WTC11 (cell line): ENCODE results near the gene RELCH. TPM values are rescaled to one million over a fixed set of nuclear protein-coding genes. Genes with fewer than 3 reads are reported as not detected.

ENCODE experiments used
- ATAC-seq: fragments of 200-7000 bp; cut with Tn5 transposase; 2 replicates; pipeline ENCODE4 v1.10.0; 2021; ENCODE audit warnings: mild to moderate bottlenecking, moderate library complexity
- CTCF ChIA-PET: fragments of 300-600 bp; sonication (Branson Sonifier 250); formaldehyde crosslinking; loops from one replicate; lab custom pipeline; 2021; ENCODE audit warnings: antibody characterized with exemption; lab: Charles Lee
- POLR2A ChIA-PET: fragments of 350-600 bp; sonication (Branson Sonifier 250); formaldehyde crosslinking; loops from one replicate; lab custom pipeline; 2021; ENCODE audit warnings: antibody characterized with exemption; lab: Charles Lee
- DNase-seq: peaks from one replicate; pipeline ENCODE4 v3.0.0; 2021; ENCODE audit warnings: low spot score
- H3K27ac Mint-ChIP-seq: 2 replicates; pipeline ENCODE4 v1.8.0; 2021; ENCODE audit warnings: mixed read lengths
- H3K27me3 Mint-ChIP-seq: 2 replicates; pipeline ENCODE4 v1.8.0; 2021; ENCODE audit warnings: low read depth, mild to moderate bottlenecking, moderate library complexity, mixed read lengths
- H3K36me3 Mint-ChIP-seq: 2 replicates; pipeline ENCODE4 v1.8.0; 2021; ENCODE audit warnings: mixed read lengths
- H3K4me1 Mint-ChIP-seq: 2 replicates; pipeline ENCODE4 v1.8.0; 2022; ENCODE audit warnings: mixed read lengths
- H3K4me3 Mint-ChIP-seq: 2 replicates; pipeline ENCODE4 v1.8.0; 2021; ENCODE audit warnings: mild to moderate bottlenecking, moderate library complexity, mixed read lengths
- H3K9me3 Mint-ChIP-seq: 2 replicates; pipeline ENCODE4 v1.8.0; 2021; ENCODE audit warnings: mixed read lengths
- GRHL2 ChIP-seq: fragments of 250-450 bp; sonication (Bioruptor Pico); IDR thresholded peaks from 2 replicates; pipeline ENCODE4 v1.8.0; 2022; ENCODE audit warnings: mild to moderate bottlenecking, moderate library complexity; ENCODE audit not compliant: insufficient replicate concordance, severe bottlenecking
- NFATC4 ChIP-seq: fragments of 250-450 bp; sonication (Bioruptor Pico); IDR thresholded peaks from 2 replicates; pipeline ENCODE4 v1.9.0; 2021; ENCODE audit warnings: mild to moderate bottlenecking
- NR3C1 ChIP-seq: sonication (generic); formaldehyde crosslinking; conservative IDR thresholded peaks from 2 replicates; pipeline ENCODE4 v1.8.1; 2023; ENCODE audit warnings: low read depth, mild to moderate bottlenecking, missing genetic modification reagents
- PRRX2 ChIP-seq: fragments of 250-450 bp; sonication (Bioruptor Pico); IDR thresholded peaks from 2 replicates; pipeline ENCODE4 v1.8.0; 2021; ENCODE audit warnings: mild to moderate bottlenecking
- SP1 ChIP-seq: sonication (generic); formaldehyde crosslinking; conservative IDR thresholded peaks from 2 replicates; pipeline ENCODE4 v1.8.1; 2022; ENCODE audit warnings: missing genetic modification reagents
- ZNF121 ChIP-seq: sonication (generic); formaldehyde crosslinking; IDR thresholded peaks from 2 replicates; pipeline ENCODE4 v1.8.0; 2023; ENCODE audit warnings: missing genetic modification reagents
- ZNF138 ChIP-seq: sonication (generic); formaldehyde crosslinking; conservative IDR thresholded peaks from 2 replicates; pipeline ENCODE4 v1.8.1; 2022; ENCODE audit warnings: mild to moderate bottlenecking, moderate library complexity, missing genetic modification reagents
- ZNF317 ChIP-seq: sonication (generic); formaldehyde crosslinking; IDR thresholded peaks from 2 replicates; pipeline ENCODE4 v1.8.1; 2023; ENCODE audit warnings: low read depth, mild to moderate bottlenecking, moderate library complexity, missing genetic modification reagents, borderline replicate concordance
- ZNF671 ChIP-seq: fragments of 250-450 bp; sonication (Bioruptor Pico); IDR thresholded peaks from 2 replicates; pipeline ENCODE4 v1.8.0; 2021; ENCODE audit warnings: mild to moderate bottlenecking
- total RNA-seq: library from RNA; stranded (reverse); gene quantifications from 3 replicates; pipeline ENCODE4 v1.2.3, GENCODE V29; 2021
- TF ChIP-seq, protein P1 (sequence below): fragments of 250-450 bp; sonication (Bioruptor Pico); IDR thresholded peaks from 2 replicates; pipeline ENCODE4 v1.9.0; 2021; ENCODE audit warnings: mild to moderate bottlenecking
- TF ChIP-seq, protein P2 (sequence below): sonication (generic); formaldehyde crosslinking; IDR thresholded peaks from 2 replicates; pipeline ENCODE4 v1.8.0; 2022; ENCODE audit warnings: mild to moderate bottlenecking, missing genetic modification reagents
- TF ChIP-seq, protein P3 (sequence below): sonication (generic); formaldehyde crosslinking; IDR thresholded peaks from 2 replicates; pipeline ENCODE4 v1.8.0; 2023; ENCODE audit warnings: missing genetic modification reagents
- TF ChIP-seq, protein P4 (sequence below): sonication (generic); formaldehyde crosslinking; IDR thresholded peaks from 2 replicates; pipeline ENCODE4 v1.8.1; 2023; ENCODE audit warnings: mild to moderate bottlenecking, missing genetic modification reagents, moderate library complexity
- TF ChIP-seq, protein P5 (sequence below): sonication (generic); formaldehyde crosslinking; IDR thresholded peaks from 2 replicates; pipeline ENCODE4 v1.8.0; 2023; ENCODE audit warnings: mild to moderate bottlenecking, missing genetic modification reagents
- TF ChIP-seq, protein P6 (sequence below): sonication (generic); formaldehyde crosslinking; IDR thresholded peaks from 2 replicates; pipeline ENCODE4 v1.8.1; 2022; ENCODE audit warnings: mild to moderate bottlenecking, missing genetic modification reagents, moderate library complexity, borderline replicate concordance
- TF ChIP-seq, protein P7 (sequence below): sonication (generic); formaldehyde crosslinking; IDR thresholded peaks from 2 replicates; pipeline ENCODE4 v1.8.0; 2022; ENCODE audit warnings: mild to moderate bottlenecking, missing genetic modification reagents
- TF ChIP-seq, protein P8 (sequence below): fragments of 250-450 bp; sonication (Bioruptor Pico); IDR thresholded peaks from 2 replicates; pipeline ENCODE4 v1.9.0; 2021; ENCODE audit warnings: mild to moderate bottlenecking, borderline replicate concordance
- TF ChIP-seq, protein P9 (sequence below): fragments of 250-450 bp; sonication (Bioruptor Pico); conservative IDR thresholded peaks from 2 replicates; pipeline ENCODE4 v1.9.0; 2021; ENCODE audit warnings: mild to moderate bottlenecking
- TF ChIP-seq, protein P10 (sequence below): sonication (generic); formaldehyde crosslinking; conservative IDR thresholded peaks from 2 replicates; pipeline ENCODE4 v1.8.1; 2022; ENCODE audit warnings: mild to moderate bottlenecking, missing genetic modification reagents
- TF ChIP-seq, protein P11 (sequence below): sonication (generic); formaldehyde crosslinking; IDR thresholded peaks from 2 replicates; pipeline ENCODE4 v1.8.1; 2022; ENCODE audit warnings: missing genetic modification reagents, borderline replicate concordance

RELCH gene
- total RNA-seq, 1 experiment from 2014 or later: 30.2 TPM

DNA sequence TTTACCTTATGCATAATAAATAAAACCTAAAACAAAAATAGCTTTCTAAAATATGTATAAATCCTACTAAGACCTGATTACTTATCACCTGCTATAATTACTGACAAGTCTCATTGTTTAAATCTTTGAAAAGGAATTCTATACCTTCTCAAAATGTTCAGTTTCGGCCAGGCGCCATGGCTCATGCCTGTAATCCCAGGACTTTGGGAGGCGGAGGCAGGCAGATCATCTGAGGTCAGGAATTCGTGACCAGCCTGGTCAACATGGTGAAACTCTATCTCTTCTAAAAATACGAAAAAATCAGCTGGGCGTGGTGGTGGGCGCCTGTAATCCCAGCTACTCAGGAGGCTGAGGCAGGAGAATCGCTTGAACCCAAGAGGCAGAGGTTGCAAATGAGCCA lies 58.1 kb downstream of the RELCH start:
- TF ChIP-seq, protein P1, sequence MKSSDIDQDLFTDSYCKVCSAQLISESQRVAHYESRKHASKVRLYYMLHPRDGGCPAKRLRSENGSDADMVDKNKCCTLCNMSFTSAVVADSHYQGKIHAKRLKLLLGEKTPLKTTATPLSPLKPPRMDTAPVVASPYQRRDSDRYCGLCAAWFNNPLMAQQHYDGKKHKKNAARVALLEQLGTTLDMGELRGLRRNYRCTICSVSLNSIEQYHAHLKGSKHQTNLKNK: no peak
- TF ChIP-seq PRRX2 (no peak), NFATC4 (CRISPR knock-in tag) (no peak), ZNF671 (CRISPR knock-in tag) (no peak), SP1 (CRISPR knock-in tag) (no peak), ZNF317 (no peak), ZNF121 (CRISPR knock-in tag) (no peak), ZNF138 (no peak), GRHL2 (CRISPR knock-in tag) (no peak), NR3C1 (CRISPR knock-in tag) (no peak)
- TF ChIP-seq, protein P2, sequence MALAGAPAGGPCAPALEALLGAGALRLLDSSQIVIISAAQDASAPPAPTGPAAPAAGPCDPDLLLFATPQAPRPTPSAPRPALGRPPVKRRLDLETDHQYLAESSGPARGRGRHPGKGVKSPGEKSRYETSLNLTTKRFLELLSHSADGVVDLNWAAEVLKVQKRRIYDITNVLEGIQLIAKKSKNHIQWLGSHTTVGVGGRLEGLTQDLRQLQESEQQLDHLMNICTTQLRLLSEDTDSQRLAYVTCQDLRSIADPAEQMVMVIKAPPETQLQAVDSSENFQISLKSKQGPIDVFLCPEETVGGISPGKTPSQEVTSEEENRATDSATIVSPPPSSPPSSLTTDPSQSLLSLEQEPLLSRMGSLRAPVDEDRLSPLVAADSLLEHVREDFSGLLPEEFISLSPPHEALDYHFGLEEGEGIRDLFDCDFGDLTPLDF: no peak
- TF ChIP-seq, protein P3, sequence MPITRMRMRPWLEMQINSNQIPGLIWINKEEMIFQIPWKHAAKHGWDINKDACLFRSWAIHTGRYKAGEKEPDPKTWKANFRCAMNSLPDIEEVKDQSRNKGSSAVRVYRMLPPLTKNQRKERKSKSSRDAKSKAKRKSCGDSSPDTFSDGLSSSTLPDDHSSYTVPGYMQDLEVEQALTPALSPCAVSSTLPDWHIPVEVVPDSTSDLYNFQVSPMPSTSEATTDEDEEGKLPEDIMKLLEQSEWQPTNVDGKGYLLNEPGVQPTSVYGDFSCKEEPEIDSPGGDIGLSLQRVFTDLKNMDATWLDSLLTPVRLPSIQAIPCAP (CRISPR knock-in tag): no peak
- TF ChIP-seq, protein P4, sequence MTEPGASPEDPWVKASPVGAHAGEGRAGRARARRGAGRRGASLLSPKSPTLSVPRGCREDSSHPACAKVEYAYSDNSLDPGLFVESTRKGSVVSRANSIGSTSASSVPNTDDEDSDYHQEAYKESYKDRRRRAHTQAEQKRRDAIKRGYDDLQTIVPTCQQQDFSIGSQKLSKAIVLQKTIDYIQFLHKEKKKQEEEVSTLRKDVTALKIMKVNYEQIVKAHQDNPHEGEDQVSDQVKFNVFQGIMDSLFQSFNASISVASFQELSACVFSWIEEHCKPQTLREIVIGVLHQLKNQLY: no peak
- TF ChIP-seq, protein P5, sequence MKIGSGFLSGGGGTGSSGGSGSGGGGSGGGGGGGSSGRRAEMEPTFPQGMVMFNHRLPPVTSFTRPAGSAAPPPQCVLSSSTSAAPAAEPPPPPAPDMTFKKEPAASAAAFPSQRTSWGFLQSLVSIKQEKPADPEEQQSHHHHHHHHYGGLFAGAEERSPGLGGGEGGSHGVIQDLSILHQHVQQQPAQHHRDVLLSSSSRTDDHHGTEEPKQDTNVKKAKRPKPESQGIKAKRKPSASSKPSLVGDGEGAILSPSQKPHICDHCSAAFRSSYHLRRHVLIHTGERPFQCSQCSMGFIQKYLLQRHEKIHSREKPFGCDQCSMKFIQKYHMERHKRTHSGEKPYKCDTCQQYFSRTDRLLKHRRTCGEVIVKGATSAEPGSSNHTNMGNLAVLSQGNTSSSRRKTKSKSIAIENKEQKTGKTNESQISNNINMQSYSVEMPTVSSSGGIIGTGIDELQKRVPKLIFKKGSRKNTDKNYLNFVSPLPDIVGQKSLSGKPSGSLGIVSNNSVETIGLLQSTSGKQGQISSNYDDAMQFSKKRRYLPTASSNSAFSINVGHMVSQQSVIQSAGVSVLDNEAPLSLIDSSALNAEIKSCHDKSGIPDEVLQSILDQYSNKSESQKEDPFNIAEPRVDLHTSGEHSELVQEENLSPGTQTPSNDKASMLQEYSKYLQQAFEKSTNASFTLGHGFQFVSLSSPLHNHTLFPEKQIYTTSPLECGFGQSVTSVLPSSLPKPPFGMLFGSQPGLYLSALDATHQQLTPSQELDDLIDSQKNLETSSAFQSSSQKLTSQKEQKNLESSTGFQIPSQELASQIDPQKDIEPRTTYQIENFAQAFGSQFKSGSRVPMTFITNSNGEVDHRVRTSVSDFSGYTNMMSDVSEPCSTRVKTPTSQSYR (CRISPR knock-in tag): no peak
- TF ChIP-seq, protein P6, sequence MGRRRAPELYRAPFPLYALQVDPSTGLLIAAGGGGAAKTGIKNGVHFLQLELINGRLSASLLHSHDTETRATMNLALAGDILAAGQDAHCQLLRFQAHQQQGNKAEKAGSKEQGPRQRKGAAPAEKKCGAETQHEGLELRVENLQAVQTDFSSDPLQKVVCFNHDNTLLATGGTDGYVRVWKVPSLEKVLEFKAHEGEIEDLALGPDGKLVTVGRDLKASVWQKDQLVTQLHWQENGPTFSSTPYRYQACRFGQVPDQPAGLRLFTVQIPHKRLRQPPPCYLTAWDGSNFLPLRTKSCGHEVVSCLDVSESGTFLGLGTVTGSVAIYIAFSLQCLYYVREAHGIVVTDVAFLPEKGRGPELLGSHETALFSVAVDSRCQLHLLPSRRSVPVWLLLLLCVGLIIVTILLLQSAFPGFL (CRISPR knock-in tag): no peak
- TF ChIP-seq, protein P7, sequence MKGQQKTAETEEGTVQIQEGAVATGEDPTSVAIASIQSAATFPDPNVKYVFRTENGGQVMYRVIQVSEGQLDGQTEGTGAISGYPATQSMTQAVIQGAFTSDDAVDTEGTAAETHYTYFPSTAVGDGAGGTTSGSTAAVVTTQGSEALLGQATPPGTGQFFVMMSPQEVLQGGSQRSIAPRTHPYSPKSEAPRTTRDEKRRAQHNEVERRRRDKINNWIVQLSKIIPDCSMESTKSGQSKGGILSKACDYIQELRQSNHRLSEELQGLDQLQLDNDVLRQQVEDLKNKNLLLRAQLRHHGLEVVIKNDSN (CRISPR knock-in tag): no peak
- TF ChIP-seq, protein P8, sequence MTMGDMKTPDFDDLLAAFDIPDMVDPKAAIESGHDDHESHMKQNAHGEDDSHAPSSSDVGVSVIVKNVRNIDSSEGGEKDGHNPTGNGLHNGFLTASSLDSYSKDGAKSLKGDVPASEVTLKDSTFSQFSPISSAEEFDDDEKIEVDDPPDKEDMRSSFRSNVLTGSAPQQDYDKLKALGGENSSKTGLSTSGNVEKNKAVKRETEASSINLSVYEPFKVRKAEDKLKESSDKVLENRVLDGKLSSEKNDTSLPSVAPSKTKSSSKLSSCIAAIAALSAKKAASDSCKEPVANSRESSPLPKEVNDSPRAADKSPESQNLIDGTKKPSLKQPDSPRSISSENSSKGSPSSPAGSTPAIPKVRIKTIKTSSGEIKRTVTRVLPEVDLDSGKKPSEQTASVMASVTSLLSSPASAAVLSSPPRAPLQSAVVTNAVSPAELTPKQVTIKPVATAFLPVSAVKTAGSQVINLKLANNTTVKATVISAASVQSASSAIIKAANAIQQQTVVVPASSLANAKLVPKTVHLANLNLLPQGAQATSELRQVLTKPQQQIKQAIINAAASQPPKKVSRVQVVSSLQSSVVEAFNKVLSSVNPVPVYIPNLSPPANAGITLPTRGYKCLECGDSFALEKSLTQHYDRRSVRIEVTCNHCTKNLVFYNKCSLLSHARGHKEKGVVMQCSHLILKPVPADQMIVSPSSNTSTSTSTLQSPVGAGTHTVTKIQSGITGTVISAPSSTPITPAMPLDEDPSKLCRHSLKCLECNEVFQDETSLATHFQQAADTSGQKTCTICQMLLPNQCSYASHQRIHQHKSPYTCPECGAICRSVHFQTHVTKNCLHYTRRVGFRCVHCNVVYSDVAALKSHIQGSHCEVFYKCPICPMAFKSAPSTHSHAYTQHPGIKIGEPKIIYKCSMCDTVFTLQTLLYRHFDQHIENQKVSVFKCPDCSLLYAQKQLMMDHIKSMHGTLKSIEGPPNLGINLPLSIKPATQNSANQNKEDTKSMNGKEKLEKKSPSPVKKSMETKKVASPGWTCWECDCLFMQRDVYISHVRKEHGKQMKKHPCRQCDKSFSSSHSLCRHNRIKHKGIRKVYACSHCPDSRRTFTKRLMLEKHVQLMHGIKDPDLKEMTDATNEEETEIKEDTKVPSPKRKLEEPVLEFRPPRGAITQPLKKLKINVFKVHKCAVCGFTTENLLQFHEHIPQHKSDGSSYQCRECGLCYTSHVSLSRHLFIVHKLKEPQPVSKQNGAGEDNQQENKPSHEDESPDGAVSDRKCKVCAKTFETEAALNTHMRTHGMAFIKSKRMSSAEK (CRISPR knock-in tag): no peak
- TF ChIP-seq, protein P9, sequence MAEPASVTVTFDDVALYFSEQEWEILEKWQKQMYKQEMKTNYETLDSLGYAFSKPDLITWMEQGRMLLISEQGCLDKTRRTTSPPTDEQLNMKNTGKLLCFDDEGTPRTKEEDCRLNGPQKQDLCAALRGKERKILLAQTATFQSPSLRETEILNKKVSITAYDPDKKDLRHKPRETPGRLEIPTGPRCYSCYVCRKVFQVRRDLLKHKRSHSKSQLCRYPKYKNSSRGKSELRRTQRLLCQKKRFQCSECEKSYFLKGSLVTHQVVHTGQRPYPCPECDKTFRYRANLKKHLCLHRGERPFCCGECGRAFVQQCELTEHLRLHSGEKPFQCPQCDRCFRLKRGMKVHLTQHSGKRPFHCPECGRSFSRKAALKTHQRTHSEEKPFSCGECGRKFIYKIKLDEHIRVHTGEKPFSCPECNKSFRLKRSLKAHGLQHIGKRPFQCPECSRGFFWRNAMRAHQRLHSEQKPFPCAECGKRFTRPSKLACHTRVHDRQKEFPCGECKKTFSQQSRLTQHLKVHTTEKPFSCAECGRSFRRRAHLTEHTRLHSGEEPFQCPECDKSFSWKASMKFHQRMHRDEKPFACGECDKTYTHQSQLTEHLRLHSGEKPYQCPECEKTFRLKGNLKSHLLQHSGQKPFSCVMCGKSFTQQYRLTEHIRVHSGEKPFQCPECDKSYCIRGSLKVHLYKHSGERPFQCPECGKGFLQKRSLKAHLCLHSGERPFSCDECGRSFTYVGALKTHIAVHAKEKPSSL (CRISPR knock-in tag): no peak
- TF ChIP-seq, protein P10, sequence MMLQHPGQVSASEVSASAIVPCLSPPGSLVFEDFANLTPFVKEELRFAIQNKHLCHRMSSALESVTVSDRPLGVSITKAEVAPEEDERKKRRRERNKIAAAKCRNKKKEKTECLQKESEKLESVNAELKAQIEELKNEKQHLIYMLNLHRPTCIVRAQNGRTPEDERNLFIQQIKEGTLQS (CRISPR knock-in tag): no peak
- TF ChIP-seq, protein P11, sequence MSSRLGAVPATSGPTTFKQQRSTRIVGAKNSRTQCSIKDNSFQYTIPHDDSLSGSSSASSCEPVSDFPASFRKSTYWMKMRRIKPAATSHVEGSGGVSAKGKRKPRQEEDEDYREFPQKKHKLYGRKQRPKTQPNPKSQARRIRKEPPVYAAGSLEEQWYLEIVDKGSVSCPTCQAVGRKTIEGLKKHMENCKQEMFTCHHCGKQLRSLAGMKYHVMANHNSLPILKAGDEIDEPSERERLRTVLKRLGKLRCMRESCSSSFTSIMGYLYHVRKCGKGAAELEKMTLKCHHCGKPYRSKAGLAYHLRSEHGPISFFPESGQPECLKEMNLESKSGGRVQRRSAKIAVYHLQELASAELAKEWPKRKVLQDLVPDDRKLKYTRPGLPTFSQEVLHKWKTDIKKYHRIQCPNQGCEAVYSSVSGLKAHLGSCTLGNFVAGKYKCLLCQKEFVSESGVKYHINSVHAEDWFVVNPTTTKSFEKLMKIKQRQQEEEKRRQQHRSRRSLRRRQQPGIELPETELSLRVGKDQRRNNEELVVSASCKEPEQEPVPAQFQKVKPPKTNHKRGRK (CRISPR knock-in tag): no peak
- no peak for DNase-seq
- Mint-ChIP-seq H3K27ac (no peak overlapping the region), H3K27me3 (no peaks in the 10 kb centered on the region), H3K4me1 (no peaks in the 10 kb centered on the region), H3K4me3 (no peak overlapping the region), H3K9me3 (peaks cover 9% of the 10 kb centered on the region), H3K36me3 (peaks cover 19% of the 10 kb centered on the region)
- ATAC-seq: no peak
- ChIA-PET CTCF (no interaction called here), POLR2A (no interaction called here)
